GM23248 (cell line): ENCODE results near the gene ZNF501. TPM values are rescaled to one million over a fixed set of nuclear protein-coding genes. Genes with fewer than 3 reads are reported as not detected.

Experiments used
- DNase-seq: peaks from one replicate; pipeline ENCODE4 v3.0.0-alpha.2; 2015
- H2AFZ ChIP-seq: fragments of 200-600 bp; sonication (generic); 2 replicates; pipeline ENCODE4 v1.6.1; 2016; ENCODE audit warnings: antibody characterized with exemption
- H3F3A ChIP-seq: fragments of 200-600 bp; sonication (generic); 2 replicates; pipeline ENCODE4 v1.6.1; 2016; ENCODE audit warnings: mild to moderate bottlenecking, antibody characterized with exemption, mixed run types; ENCODE audit not compliant: insufficient read depth
- H3K27ac ChIP-seq: fragments of 200-600 bp; sonication (generic); 2 replicates; pipeline ENCODE4 v1.5.1; 2016; ENCODE audit warnings: mild to moderate bottlenecking
- H3K27me3 ChIP-seq: fragments of 200-600 bp; sonication (generic); replicated peaks from 2 replicates; pipeline ENCODE4 v1.6.1; 2016; ENCODE audit warnings: mild to moderate bottlenecking; ENCODE audit not compliant: insufficient read depth
- H3K36me3 ChIP-seq: fragments of 200-600 bp; sonication (generic); 2 replicates; pipeline ENCODE4 v1.6.1; 2016; ENCODE audit warnings: low read depth, mild to moderate bottlenecking
- H3K4me1 ChIP-seq: fragments of 200-600 bp; sonication (generic); 2 replicates; pipeline ENCODE4 v1.6.1; 2016; ENCODE audit warnings: mild to moderate bottlenecking; ENCODE audit not compliant: insufficient read depth
- H3K4me2 ChIP-seq: fragments of 200-600 bp; sonication (generic); one replicate; pipeline ENCODE4 v1.6.1; 2016; ENCODE audit warnings: mild to moderate bottlenecking; ENCODE audit not compliant: unreplicated experiment
- H3K4me3 ChIP-seq: fragments of 200-600 bp; sonication (generic); 2 replicates; pipeline ENCODE4 v1.5.1; 2016; ENCODE audit warnings: mild to moderate bottlenecking
- H3K79me2 ChIP-seq: fragments of 200-600 bp; sonication (generic); 2 replicates; pipeline ENCODE4 v1.6.1; 2016; ENCODE audit warnings: mild to moderate bottlenecking; ENCODE audit not compliant: insufficient read depth
- H3K9ac ChIP-seq: fragments of 200-600 bp; sonication (generic); 2 replicates; pipeline ENCODE4 v1.6.1; 2016; ENCODE audit warnings: mild to moderate bottlenecking
- H3K9me2 ChIP-seq: fragments of 200-600 bp; sonication (generic); 2 replicates; pipeline ENCODE4 v1.6.1; 2016; ENCODE audit warnings: mixed run types, mild to moderate bottlenecking, moderate library complexity; ENCODE audit not compliant: insufficient read depth
- H3K9me3 ChIP-seq: fragments of 200-600 bp; sonication (generic); one replicate; pipeline ENCODE4 v1.6.1; 2017; ENCODE audit warnings: low read depth
- H4K20me1 ChIP-seq: fragments of 200-600 bp; sonication (generic); 2 replicates; pipeline ENCODE4 v1.6.0; 2016; ENCODE audit not compliant: insufficient read depth
- EZH2 ChIP-seq: fragments of 200-600 bp; sonication (generic); IDR thresholded peaks from 2 replicates; pipeline ENCODE4 v1.6.1; 2018; ENCODE audit warnings: antibody characterized with exemption, mild to moderate bottlenecking; ENCODE audit not compliant: insufficient read depth, poor library complexity, severe bottlenecking
- EZH2phosphoT487 ChIP-seq: fragments of 200-600 bp; sonication (generic); IDR thresholded peaks from 2 replicates; pipeline ENCODE4 v1.6.1; 2018; ENCODE audit warnings: antibody characterized with exemption, moderate library complexity, mild to moderate bottlenecking, low read depth; ENCODE audit not compliant: insufficient read depth
- WGBS, 2 experiments: methylation state at CpG; one replicate each; pipeline ENCODE4 v1.1.6; 2015 to 2017; ENCODE audit warnings: low lambda C conversion rate in 2 of 2, low coverage in 1 of 2; ENCODE audit errors: missing lambda C conversion rate in 2 of 2; 5-methylcytosine and 5-hydroxymethylcytosine counted together
- in situ Hi-C: fragments of 300-500 bp; cut with MboI; formaldehyde crosslinking; loops from 2 replicates; pipeline ENCODE4 v1.15.0; 2020
- polyA plus RNA-seq: library from polyadenylated mRNA; unstranded; fragments of >200 nt; fragmentation: Nextera tagmentation; extraction: Ambion mirVana; gene quantifications from 2 replicates; pipeline ENCODE4 v1.2.1, GENCODE V29; 2016
- total RNA-seq: library from RNA; depleted of rRNA; stranded (reverse); fragments of >200 nt; shearing (Covaris generic); gene quantifications from 2 replicates; pipeline ENCODE4 v1.2.3, GENCODE V29; 2014

Gene ZNF501
- total and polyA plus RNA-seq, 2 experiments from 2014 or later = 5.1 to 5.4 TPM

DNA sequence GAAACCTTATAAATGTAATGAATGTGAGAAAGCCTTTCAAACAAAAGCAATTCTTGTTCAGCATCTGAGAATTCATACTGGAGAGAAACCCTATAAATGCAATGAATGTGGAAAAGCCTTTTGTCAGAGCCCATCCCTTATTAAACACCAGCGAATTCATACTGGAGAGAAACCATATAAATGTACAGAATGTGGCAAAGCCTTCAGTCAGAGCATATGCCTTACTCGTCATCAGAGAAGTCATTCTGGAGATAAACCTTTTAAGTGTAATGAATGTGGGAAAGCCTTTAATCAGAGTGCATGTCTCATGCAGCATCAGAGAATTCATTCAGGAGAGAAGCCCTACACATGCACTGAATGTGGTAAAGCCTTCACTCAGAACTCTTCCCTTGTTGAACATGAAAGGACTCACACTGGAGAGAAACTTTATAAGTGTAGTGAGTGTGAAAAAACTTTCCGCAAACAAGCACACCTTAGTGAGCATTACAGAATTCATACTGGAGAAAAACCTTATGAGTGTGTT is 5.3 kb downstream of the ZNF501 start:
- Histone ChIP-seq H4K20me1 (no peaks in the 10 kb centered on the region), H3K4me2 (no peak overlapping the region), H3K27me3 (no peaks in the 10 kb centered on the region), H3K79me2 (no peaks in the 10 kb centered on the region), H3K9me3 (peaks cover 19% of the 10 kb centered on the region), H3F3A (no peaks in the 10 kb centered on the region), H3K4me3 (no peak overlapping the region), H3K9me2 (no peaks in the 10 kb centered on the region), H2AFZ (no peak overlapping the region), H3K4me1 (no peaks in the 10 kb centered on the region), H3K36me3 (peaks cover 45% of the 10 kb centered on the region), H3K27ac (no peak overlapping the region), H3K9ac (no peak overlapping the region)
- in situ Hi-C loops = no loop called here
- TF ChIP-seq EZH2phosphoT487 (no peak), EZH2 (no peak)
- 82 to 87% methylated on average over 3 of the region's 3 CpGs for WGBS, 2 experiments
- DNase-seq = no peak

DNA sequence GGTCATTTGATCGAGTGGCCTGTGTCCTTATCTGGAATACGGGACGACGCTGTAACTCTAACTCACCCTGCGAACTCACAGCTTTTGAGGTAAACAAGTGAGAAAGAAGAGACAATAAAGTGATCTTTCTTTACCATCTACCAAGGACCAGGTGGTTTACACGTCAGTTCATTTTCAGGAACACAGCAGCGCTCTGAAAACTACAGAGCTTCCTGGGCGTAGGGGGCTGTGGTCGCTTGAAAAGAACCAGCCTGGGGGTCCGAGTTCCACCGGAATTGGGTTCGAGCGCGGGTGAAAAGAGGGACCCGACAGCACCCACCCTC is 31.6 kb downstream of the ZNF501 start:
- WGBS, 2 experiments = 1 to 2% methylated on average over 15 of the region's 15 CpGs
- Histone ChIP-seq H4K20me1 (no peaks in the 10 kb centered on the region), H3K36me3 (peaks cover 10% of the 10 kb centered on the region; the same call in 1 of the 2 replicates), H3K9me2 (no peaks in the 10 kb centered on the region), H3K79me2 (peaks cover 89% of the 10 kb centered on the region), H3K4me3 (peak overlapping the region; percentile 99), H3F3A (peaks cover 10% of the 10 kb centered on the region; the same call in 1 of the 2 replicates), H3K4me2 (peak overlapping the region; percentile 94), H2AFZ (peak overlapping the region; percentile 98), H3K9me3 (no peaks in the 10 kb centered on the region), H3K9ac (peak overlapping the region; percentile 92), H3K27me3 (no peaks in the 10 kb centered on the region), H3K27ac (peak overlapping the region; percentile 58), H3K4me1 (no peaks in the 10 kb centered on the region; the same call in none of the 2 replicates)
- peak; percentile 19 for DNase-seq
- in situ Hi-C loops = no loop called here
- TF ChIP-seq EZH2phosphoT487 (no peak), EZH2 (no peak)

DNA sequence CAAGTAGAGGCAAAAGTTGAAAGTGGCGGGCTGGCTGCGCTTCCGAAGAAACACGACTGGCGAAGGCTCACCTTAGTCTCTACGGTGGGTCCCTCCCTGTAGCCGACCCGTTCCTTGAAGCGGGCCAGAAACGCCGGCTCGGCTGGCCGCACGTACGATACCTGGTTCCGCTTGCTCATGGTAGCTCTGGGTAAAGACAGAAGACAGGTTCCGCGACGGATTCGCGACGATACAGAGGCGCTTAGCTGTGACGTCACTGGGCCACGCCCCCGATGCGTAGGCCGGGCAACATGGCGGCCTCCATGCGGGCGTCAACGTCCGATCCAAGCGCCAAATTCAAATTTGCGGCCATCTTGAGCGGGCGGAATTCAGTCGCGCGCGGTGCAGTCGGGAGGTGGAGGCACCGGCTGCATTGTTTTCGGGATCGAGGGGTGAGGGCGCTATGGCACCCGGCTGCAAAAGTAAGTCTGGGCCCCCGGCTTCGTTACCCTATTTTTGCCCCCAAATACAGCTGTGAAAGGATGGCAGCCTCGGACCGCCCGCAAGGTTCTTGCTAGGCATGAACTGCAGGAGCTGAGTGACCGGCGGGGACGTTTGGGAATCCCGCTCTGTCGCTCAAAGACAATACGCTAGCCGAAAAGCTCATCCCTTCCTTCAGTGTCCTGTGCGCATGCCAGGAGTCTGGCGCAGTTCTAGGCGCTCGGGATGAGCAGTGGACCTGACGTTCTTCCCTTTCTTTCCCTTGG is 32.2 kb downstream of the ZNF501 start, which contains the start of the genes KIAA1143 and KIF15:
TSS of gene KIAA1143 (minus strand) at position 196 of the 746 bp plus-strand sequence. CDS start at position 179, 17 bp downstream.
TSS of gene KIF15 (plus strand) at position 371 of the 746 bp plus-strand sequence. CDS start at position 443, 72 bp downstream.
- WGBS, 2 experiments = 4 to 5% methylated on average over 60 to 62 of the region's 64 CpGs
- Histone ChIP-seq H3K27me3 (no peaks in the 10 kb centered on the region), H3K4me2 (peak within 1 kb of the TSS; percentile 94), H4K20me1 (no peaks in the 10 kb centered on the region), H3F3A (peaks cover 10% of the 10 kb centered on the region; the same call in 1 of the 2 replicates), H3K79me2 (peaks cover 89% of the 10 kb centered on the region), H2AFZ (peak within 1 kb of the TSS; percentile 98), H3K9me2 (no peaks in the 10 kb centered on the region), H3K4me3 (peak within 1 kb of the TSS; percentile 99), H3K36me3 (peaks cover 5% of the 10 kb centered on the region; the same call in 1 of the 2 replicates), H3K9me3 (no peaks in the 10 kb centered on the region), H3K4me1 (no peaks in the 10 kb centered on the region; the same call in none of the 2 replicates), H3K27ac (peak within 1 kb of the TSS; percentile 58), H3K9ac (peak within 1 kb of the TSS; percentile 92)
- TF ChIP-seq EZH2 (no peak), EZH2phosphoT487 (no peak)
- peak; percentile 97 for DNase-seq
- in situ Hi-C loops = no loop called here

DNA sequence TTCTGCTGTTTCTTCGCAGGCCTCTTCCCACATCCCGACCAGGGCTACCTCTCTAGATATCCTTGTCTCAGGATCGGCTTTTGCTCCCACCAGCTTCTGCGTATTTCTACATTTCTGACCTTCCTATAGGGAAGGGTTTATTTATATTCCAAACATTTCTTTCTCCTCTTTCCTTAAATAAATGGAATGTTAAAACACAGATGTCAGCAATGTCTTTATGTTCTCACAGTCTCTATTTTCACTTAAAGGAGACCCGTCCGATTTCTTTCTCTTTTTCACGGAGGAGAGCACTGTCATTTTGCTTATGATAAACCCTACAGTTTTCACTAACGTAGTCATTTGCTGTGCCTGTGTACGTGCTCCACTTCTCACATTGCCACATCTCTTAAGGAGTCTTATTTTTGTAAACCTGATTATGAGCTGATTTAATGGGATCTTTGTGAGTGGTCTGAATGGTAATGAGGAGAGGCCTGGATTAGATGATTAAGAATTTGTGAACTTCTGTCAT is 32.8 kb downstream of the ZNF501 start:
- no peak for TF ChIP-seq EZH2
- TF ChIP-seq EZH2phosphoT487 = no peak
- H3K4me1 ChIP-seq = no peaks in the 10 kb centered on the region; the same call in none of the 2 replicates
- no peaks in the 10 kb centered on the region for H3K9me2 ChIP-seq
- peak overlapping the region; percentile 20 for H3K27ac ChIP-seq
- peak; percentile 33 for DNase-seq
- H3K27me3 ChIP-seq = no peaks in the 10 kb centered on the region
- no peaks in the 10 kb centered on the region for H3K9me3 ChIP-seq
- H3K4me3 ChIP-seq = peak overlapping the region; percentile 99
- H4K20me1 ChIP-seq = no peaks in the 10 kb centered on the region
- peaks cover 89% of the 10 kb centered on the region for H3K79me2 ChIP-seq
- H2AFZ ChIP-seq = peak overlapping the region; percentile 98
- in situ Hi-C loops = no loop called here
- WGBS, 2 experiments = 4 to 6% methylated on average over 9 of the region's 9 CpGs
- peaks cover 3% of the 10 kb centered on the region; the same call in 1 of the 2 replicates for H3K36me3 ChIP-seq
- peaks cover 10% of the 10 kb centered on the region; the same call in 1 of the 2 replicates for H3F3A ChIP-seq
- H3K4me2 ChIP-seq = peak overlapping the region; percentile 92
- peak overlapping the region; percentile 92 for H3K9ac ChIP-seq
